ENCODE results near the gene HTR1A. TPM values are rescaled to one million over a fixed set of nuclear protein-coding genes. Genes with fewer than 3 reads are reported as not detected.

Gene HTR1A
- total and polyA plus RNA-seq, 2 donors from 2014 or later: not detected

- no peaks in the 10 kb centered on the region for H3K36me3 ChIP-seq (ENCODE audit: control insufficient read depth in 2 of 3, insufficient read depth in 3 of 3, low read length in 3 of 3)
- no peaks in the 10 kb centered on the region for H3K9me3 ChIP-seq (ENCODE audit: control insufficient read depth in 2 of 3, insufficient read depth in 1 of 3, low read length in 3 of 3)
- H3K4me1 ChIP-seq (ENCODE audit: control insufficient read depth in 2 of 3, insufficient read depth in 2 of 3, low read depth in 1 of 3, low read length in 3 of 3): no peaks in the 10 kb centered on the region
- H3K27me3 ChIP-seq (ENCODE audit: control insufficient read depth, insufficient read depth, low read length): no peaks in the 10 kb centered on the region
- intact Hi-C loops (cut with DNase I): no loop called here
- no peak overlapping the region for H3K27ac ChIP-seq (ENCODE audit: low read depth in 2 of 2, low read length in 2 of 2)
- DNase-seq: peak in 1 of 5 donors; percentile 1
- H3K9ac ChIP-seq (ENCODE audit: low read length in 3 of 3): no peak overlapping the region
- FAIRE-seq: no peak
- H3K4me3 ChIP-seq (ENCODE audit: low read length in 3 of 3): no peak overlapping the region
- TF ChIP-seq CTCF (IDR thresholded peaks at IDR 0.05; ENCODE audit: borderline replicate concordance, extremely low read depth, insufficient read depth): no peak
These were observed 38.3 kb downstream of the HTR1A start for GRCh38 chr5:63923914-63924313.

GRCh38 chr5:63919763-63920478, 42.3 kb downstream of the HTR1A start:
- FAIRE-seq: no peak

DNA sequence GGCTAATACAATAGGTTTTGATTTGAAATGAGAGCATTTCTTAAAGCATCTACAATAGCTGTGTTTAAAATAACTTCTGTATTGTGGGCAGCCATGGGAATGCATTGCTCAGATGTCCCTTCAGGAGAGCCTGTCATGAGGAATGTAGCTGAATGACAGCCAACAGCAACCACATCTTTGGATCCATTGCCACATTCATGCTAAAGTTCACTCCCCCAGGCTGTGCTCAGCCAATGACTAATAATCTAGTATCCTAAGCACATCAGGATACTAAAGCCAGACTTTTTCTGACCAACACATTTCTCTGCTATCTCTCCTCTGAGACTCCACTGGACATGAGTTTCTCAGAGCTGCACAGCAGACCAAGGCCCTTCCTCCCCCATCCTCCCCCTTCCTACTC, 45.5 kb downstream of the HTR1A start:
- FAIRE-seq (no peak), DNase-seq (no peak)
- intact Hi-C loops (cut with DNase I): no loop called here

More at GRCh38 chr5:63919763-63920478, 42.3 kb downstream of the HTR1A start:
- no peak overlapping the region for H3K9ac ChIP-seq (ENCODE audit: low read length in 3 of 3)
- no peaks in the 10 kb centered on the region for H3K27me3 ChIP-seq (ENCODE audit: control insufficient read depth, insufficient read depth, low read length)
- H3K36me3 ChIP-seq (ENCODE audit: control insufficient read depth in 2 of 3, insufficient read depth in 3 of 3, low read length in 3 of 3): no peaks in the 10 kb centered on the region
- intact Hi-C loops (cut with DNase I): no loop called here
- H3K4me1 ChIP-seq (ENCODE audit: control insufficient read depth in 2 of 3, insufficient read depth in 2 of 3, low read depth in 1 of 3, low read length in 3 of 3): no peaks in the 10 kb centered on the region
- H3K4me3 ChIP-seq (ENCODE audit: low read length in 3 of 3): no peak overlapping the region
- H3K9me3 ChIP-seq (ENCODE audit: control insufficient read depth in 2 of 3, insufficient read depth in 1 of 3, low read length in 3 of 3): no peaks in the 10 kb centered on the region
- DNase-seq: no peak
- no peak overlapping the region for H3K27ac ChIP-seq (ENCODE audit: low read depth in 2 of 2, low read length in 2 of 2)
- no peak for TF ChIP-seq CTCF (IDR thresholded peaks at IDR 0.05; ENCODE audit: borderline replicate concordance, extremely low read depth, insufficient read depth)

More for the DNA sequence above, 45.5 kb downstream of the HTR1A start:
- H3K27ac ChIP-seq (ENCODE audit: low read depth in 2 of 2, low read length in 2 of 2): no peak overlapping the region
- H3K9ac ChIP-seq (ENCODE audit: low read length in 3 of 3): no peak overlapping the region
- H3K4me1 ChIP-seq (ENCODE audit: control insufficient read depth in 2 of 3, insufficient read depth in 2 of 3, low read depth in 1 of 3, low read length in 3 of 3): no peaks in the 10 kb centered on the region
- TF ChIP-seq CTCF (IDR thresholded peaks at IDR 0.05; ENCODE audit: borderline replicate concordance, extremely low read depth, insufficient read depth): no peak
- H3K9me3 ChIP-seq (ENCODE audit: control insufficient read depth in 2 of 3, insufficient read depth in 1 of 3, low read length in 3 of 3): no peaks in the 10 kb centered on the region
- no peak overlapping the region for H3K4me3 ChIP-seq (ENCODE audit: low read length in 3 of 3)
- H3K36me3 ChIP-seq (ENCODE audit: control insufficient read depth in 2 of 3, insufficient read depth in 3 of 3, low read length in 3 of 3): no peaks in the 10 kb centered on the region
- no peaks in the 10 kb centered on the region for H3K27me3 ChIP-seq (ENCODE audit: control insufficient read depth, insufficient read depth, low read length)
